ENCODE measurements around the gene TAS2R43.
"Not testable (repeated sequence)": the region's sequence is repeated elsewhere in the genome, so short reads cannot be mapped to it uniquely, and the experiment has no call there.

The TAS2R43 gene

GRCh38 chr12:11059041-11059440 is 33.1 kb downstream of the TAS2R43 start:
- DNase-seq (ENCODE audit: low read depth): no peak

- no peak for DNase-seq (ENCODE audit: low read depth)
Measured at GRCh38 chr12:11055306-11055705, 36.8 kb downstream of the TAS2R43 start.

- DNase-seq (ENCODE audit: low read depth): not testable (repeated sequence)
Measured at GRCh38 chr12:11049806-11050531, 42.1 kb downstream of the TAS2R43 start.

- not testable (repeated sequence) for DNase-seq (ENCODE audit: low read depth)
Measured at GRCh38 chr12:11041366-11041765, 50.7 kb downstream of the TAS2R43 start.

Measured in T-helper 22 cell (primary cell).